ENCODE results near the gene NUP214. TPM values are rescaled to one million over a fixed set of nuclear protein-coding genes. Genes with fewer than 3 reads are reported as not detected.
"Not testable (repeated sequence)": the region's sequence is repeated elsewhere in the genome, so short reads cannot be mapped to it uniquely, and the experiment has no call there.

Gene NUP214
- total RNA-seq, 2 donors from 2014 or later, result 44.1 to 55.1 TPM

DNA sequence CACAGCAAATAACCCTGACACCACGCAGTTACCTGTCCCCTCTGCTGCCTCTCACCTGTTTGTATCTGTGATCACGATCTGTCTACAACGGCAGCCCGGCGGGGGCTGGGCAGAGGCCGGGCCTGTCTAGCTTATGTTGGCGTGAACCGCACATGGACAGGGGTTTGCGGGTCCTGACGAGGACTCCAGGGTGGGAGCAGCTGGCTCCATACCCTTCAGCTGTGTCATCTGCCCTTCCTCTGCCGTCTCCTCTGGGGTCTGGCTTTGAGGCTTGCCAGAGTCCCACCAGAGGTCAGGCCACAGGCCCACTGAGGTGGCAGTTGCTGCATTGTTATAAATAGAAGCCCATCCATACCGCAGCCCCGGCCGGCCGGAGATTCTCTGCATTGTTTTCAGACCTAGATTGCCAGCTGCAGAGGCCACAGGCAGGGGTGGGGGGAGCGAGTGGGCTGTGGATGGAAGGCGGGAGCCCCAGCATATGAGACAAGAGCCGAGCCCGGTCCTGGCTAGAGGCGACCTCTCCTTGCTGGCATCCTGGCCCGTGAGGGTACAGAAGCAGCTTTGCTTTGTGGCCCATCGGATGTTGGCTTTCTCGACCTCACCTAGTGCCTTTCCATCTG, 113.1 kb downstream of the NUP214 start:
- intact Hi-C loops (cut with DNase I, micrococcal nuclease), result no loop called here
- DNase-seq, result peak in 1 of 2 donors; percentile 29
- ATAC-seq, result peak; percentile 52

GRCh38 chr9:131239161-131239975, 114.0 kb downstream of the NUP214 start:
- DNase-seq (no peak), ATAC-seq (no peak)
- intact Hi-C loops (cut with DNase I, micrococcal nuclease), result no loop called here

- intact Hi-C loops (cut with DNase I, micrococcal nuclease), result no loop called here
- no peak for ATAC-seq
- DNase-seq, result no peak
These were observed 114.9 kb downstream of the NUP214 start for GRCh38 chr9:131240047-131240921.

DNA sequence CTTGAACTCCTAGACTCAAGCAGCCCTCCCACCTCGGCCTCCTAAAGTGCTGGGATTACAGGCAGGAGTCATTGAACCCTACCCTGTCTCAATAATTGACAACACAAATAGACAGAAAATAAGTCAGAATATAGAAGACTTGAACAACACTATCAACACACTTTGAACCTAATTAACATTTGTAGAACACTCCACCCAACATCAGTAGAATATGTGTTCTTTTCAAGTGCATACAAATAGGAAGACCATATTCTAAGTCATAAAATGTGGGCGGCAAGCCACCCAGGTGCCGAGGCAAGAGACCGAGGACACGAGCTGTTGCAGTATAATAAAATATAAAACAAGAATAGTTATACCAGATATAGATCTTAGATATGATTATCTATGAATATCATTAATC, 118.9 kb downstream of the NUP214 start:
- peak; percentile 78 for ATAC-seq
- DNase-seq; intact Hi-C loops (cut with DNase I, micrococcal nuclease): not testable (repeated sequence)

- intact Hi-C loops (cut with DNase I, micrococcal nuclease), result no loop called here
- no peak for DNase-seq
- no peak for ATAC-seq
These were observed 121.2 kb downstream of the NUP214 start for GRCh38 chr9:131246618-131247017.

DNA sequence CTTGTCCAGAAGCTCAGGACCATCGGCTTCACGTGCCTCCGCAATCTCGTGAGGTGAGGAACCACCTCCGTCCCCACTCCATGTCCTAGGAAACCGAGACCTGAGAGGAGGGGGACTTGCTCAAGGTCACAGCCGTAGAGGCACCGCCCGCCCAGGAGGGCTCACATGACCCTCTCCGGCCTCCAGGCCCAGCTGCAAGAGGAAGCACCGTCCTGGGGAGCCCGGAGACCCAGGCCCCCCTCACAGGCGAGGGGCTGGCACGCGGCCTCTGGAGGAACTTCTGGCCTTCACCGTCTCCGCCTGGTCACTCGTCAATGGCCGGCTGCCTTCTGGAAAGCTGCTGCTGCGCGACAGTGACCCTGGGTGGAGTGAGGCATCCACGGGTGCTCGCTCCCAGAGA, 126.7 kb downstream of the NUP214 start:
- DNase-seq (no peak), ATAC-seq (no peak)
- intact Hi-C loops (cut with DNase I, micrococcal nuclease), result no loop called here

GRCh38 chr9:131253891-131254491, 128.6 kb downstream of the NUP214 start:
- ATAC-seq (peak; percentile 18), DNase-seq (no peak)
- intact Hi-C loops (cut with DNase I, micrococcal nuclease), result no loop called here

- ATAC-seq, result no peak
- DNase-seq, result no peak
- intact Hi-C loops (cut with DNase I, micrococcal nuclease), result no loop called here
These were observed 129.2 kb downstream of the NUP214 start for GRCh38 chr9:131254626-131255025.

DNA sequence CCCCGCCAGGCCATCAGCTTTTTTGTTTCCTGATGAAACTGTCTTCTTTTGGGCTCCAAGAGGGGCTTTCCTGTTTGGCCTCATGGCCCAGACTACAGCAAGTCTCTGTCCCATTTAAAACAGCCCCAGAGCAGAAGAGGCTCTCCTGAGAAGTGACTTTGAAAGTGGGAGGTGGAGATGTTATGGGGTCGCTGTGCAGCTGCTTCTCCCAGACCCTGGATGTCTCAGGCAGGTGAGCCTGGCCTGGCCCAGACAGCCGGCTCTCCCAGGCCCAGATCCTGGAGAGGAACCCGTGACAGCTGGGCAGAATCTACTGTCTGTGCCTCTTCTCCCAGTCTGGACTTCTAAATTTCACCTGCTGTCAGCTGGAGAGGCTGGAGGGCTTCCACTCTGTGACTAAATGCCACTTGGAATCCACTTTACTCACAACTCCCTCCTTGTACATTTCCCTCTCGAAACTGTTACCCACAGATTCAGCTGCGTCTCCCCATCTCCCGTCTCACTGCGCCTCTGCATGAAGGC, 130.4 kb downstream of the NUP214 start:
- DNase-seq, result no peak
- ATAC-seq, result no peak
- intact Hi-C loops (cut with DNase I, micrococcal nuclease), result no loop called here

GRCh38 chr9:131257266-131258025, 132.1 kb downstream of the NUP214 start:
- no peak for ATAC-seq
- intact Hi-C loops (cut with DNase I, micrococcal nuclease), result no loop called here
- no peak for DNase-seq

DNA sequence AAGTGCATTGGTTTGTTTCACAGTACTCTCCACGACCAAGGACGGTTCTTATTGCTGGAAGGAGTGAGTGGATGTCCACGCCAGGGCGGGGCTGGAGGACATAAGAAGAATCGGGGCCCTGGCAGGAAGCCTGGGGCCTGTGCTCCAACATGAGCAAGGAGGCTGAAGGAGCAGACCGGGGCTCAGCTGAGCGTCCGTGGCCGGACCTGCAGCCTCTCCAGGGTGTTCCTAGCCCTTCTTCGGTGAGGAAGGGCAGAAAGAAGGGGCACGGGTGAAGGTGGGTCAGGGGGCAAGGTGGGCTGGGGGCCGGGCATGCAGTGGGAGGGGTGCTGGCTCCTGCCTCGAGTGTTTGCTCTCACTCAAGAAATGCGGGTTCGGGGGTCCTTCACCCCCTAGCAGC, 132.8 kb downstream of the NUP214 start:
- no peak for ATAC-seq
- DNase-seq, result no peak
- intact Hi-C loops (cut with DNase I, micrococcal nuclease), result no loop called here

DNA sequence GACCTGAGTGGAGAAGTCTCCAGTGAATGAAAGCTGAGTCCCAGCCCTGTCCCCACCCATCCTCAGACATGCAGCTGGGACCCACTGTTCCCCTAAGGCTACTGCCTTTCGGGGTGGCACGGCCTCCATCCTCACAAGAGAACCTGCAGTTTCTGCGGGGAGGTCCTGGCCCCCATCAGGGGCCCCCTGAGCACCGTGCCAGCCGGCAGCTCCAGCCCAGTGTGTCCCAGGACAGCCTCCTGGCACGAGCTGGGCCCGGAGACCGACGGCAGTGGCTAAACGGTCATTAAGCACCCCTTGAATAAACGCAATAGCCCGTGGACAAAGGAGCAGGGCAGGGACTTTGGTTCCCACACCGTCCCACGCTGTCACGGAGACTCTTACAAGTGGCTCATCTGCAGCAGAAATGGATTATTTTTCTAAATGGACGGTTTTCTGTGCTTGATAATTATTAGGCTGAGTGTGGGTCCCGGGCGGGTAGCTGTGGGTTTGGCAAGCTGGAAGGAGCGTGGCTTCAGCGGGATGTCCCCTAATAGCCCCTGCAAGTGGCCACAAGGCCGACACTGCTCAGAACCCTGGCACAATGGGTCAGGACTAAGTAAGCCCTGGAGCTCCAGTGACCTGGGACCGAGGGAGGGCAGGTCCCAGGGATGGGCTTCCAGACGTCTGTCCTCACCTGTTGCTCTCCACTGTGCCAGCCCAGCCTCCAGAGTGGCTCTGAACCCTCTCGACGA, 133.5 kb downstream of the NUP214 start:
- DNase-seq (no peak), ATAC-seq (no peak)
- intact Hi-C loops (cut with DNase I, micrococcal nuclease), result no loop called here

DNA sequence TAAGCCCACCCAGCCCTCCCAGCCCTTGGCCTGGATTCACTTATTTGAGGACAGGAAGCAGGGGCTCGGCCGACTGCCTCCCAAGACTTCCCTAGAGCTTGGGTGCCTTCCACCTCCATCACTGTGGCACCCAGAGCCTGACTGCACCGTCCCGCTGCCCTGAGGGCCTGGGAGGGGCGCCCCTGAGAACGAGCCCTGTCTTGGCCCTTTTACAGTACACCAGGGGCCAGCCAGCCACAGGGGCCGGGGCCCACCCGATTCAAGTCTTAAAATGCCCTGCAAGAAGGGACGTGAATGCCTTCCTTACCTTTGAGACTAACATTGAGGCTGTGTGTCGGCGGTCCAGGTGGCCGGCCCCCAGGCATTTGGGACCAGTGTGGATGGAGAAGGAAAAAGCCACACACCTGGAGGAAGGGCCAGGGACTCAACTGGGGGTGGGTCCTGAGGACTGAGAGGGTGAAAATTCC, 134.1 kb downstream of the NUP214 start:
- DNase-seq (no peak), ATAC-seq (no peak)
- intact Hi-C loops (cut with DNase I, micrococcal nuclease), result no loop called here

- intact Hi-C loops (cut with DNase I, micrococcal nuclease), result no loop called here
- ATAC-seq (no peak), DNase-seq (no peak)
These were observed 134.7 kb downstream of the NUP214 start for GRCh38 chr9:131259916-131260597.

- intact Hi-C loops (cut with DNase I, micrococcal nuclease), result no loop called here
- DNase-seq (no peak), ATAC-seq (no peak)
These were observed 135.5 kb downstream of the NUP214 start for GRCh38 chr9:131260751-131261452.

DNA sequence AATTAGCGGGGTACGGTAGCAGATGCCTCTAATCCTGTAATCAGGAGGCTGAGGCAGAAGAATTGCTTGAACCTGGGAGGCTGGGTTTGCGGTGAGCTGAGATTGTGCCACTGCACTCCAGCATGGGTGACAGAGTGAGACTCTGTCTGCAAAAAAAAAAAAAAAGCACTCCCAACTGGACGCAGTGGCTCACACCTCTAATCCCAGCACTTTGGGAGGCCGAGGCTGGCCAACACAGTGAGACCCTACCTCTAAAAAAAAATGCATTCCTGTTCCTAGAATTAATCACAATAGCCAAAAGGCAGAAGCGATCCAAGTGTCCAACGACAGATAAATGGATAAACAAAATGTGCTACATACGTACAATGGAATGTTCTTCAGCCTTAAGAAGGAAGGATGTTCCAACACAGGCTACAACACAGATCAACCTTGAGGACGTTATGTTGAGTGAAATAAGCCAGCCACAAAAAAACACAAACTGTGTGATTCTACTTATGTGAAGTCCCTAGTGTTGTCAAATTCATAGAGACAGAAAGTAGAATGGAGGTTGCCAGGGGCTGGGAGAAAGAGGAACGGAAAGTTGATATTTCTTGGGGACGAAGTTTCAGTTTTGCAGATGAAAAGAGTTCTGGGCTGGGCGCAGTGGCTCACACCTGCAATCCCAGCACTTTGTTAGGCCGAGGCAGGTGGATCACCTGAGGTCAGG, 137.1 kb downstream of the NUP214 start:
- intact Hi-C loops (cut with DNase I, micrococcal nuclease), result no loop called here
- DNase-seq (no peak), ATAC-seq (no peak)
